Ishikawa (cell line): Measurements from ENCODE around the gene CPXM1.

Source experiments
- CREB1 ChIP-seq: IDR thresholded peaks from 2 replicates; pipeline ENCODE4 v1.6.1; 2012; ENCODE audit warnings: low read depth
- RAD21 ChIP-seq: IDR thresholded peaks from 2 replicates; pipeline ENCODE4 v1.6.1; 2012; ENCODE audit warnings: low read depth
- TEAD4 ChIP-seq: IDR thresholded peaks from 2 replicates; pipeline ENCODE4 v1.6.1; 2012
- TF ChIP-seq, protein P1 (sequence below): IDR thresholded peaks from 2 replicates; pipeline ENCODE4 v1.6.1; 2012

DNA sequence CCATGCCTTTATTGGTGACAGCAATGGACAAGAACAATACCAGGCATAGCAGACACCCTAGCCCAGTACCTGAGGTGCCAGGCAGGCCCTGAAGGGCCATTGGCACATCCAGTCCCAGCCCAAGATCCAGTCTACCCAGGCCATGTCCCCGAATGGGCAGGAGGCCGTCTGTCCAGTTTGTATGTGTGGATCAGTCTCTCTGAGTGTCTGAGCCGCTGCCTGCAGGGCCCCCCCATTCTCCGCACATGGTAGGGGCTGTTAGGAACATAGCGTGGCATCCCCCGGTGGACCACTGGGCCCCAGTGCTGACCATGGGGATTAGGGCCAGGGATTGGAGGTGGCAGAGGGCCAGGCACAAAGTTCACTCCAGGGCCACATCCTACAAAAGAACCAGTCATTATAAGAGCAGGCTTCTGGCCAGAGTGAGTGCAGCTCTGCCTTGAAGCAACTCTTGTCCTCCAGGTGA lies 34.9 kb upstream of the CPXM1 start:
- TF ChIP-seq TEAD4, result no peak
- TF ChIP-seq RAD21, result no peak
- TF ChIP-seq, protein P1, sequence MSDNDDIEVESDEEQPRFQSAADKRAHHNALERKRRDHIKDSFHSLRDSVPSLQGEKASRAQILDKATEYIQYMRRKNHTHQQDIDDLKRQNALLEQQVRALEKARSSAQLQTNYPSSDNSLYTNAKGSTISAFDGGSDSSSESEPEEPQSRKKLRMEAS, result no peak
- no peak for TF ChIP-seq CREB1
